MCF 10A (cell line): ENCODE results near the gene TNFRSF6B. TPM values are rescaled to one million over a fixed set of nuclear protein-coding genes. Genes with fewer than 3 reads are reported as not detected.

ENCODE experiments used
- BruUV-seq: library from RNA; stranded (reverse); fragments of 400-500 nt; replicated peaks from 2 replicates; lab custom pipeline; 2021; lab: Mats Ljungman, UMichigan
- CTCF ChIA-PET: fragments of 300-600 bp; sonication (Branson Sonifier 250); formaldehyde crosslinking; extraction: SDS; loops from one replicate; lab custom pipeline; 2021; ENCODE audit warnings: antibody characterized with exemption, inconsistent platforms; lab: Yijun Ruan, JAX
- POLR2A ChIA-PET: fragments of 300-600, 350-650 bp; sonication (Branson Sonifier 250); formaldehyde crosslinking; extraction: SDS; loops from one replicate; lab custom pipeline; 2020; ENCODE audit warnings: antibody characterized with exemption, inconsistent platforms; lab: Yijun Ruan, JAX
- DNase-seq: peaks from one replicate; pipeline ENCODE4 v3.0.0-alpha.2; 2018; ENCODE audit not compliant: unreplicated experiment
- H3K27ac Mint-ChIP-seq: one replicate; pipeline ENCODE4 v1.8.0; 2022; ENCODE audit warnings: mild to moderate bottlenecking, low read depth, mixed read lengths; ENCODE audit not compliant: unreplicated experiment
- H3K27me3 Mint-ChIP-seq: one replicate; pipeline ENCODE4 v1.8.0; 2022; ENCODE audit warnings: mixed read lengths; ENCODE audit not compliant: insufficient read depth, unreplicated experiment
- H3K36me3 Mint-ChIP-seq: one replicate; pipeline ENCODE4 v1.8.0; 2022; ENCODE audit warnings: mild to moderate bottlenecking, moderate library complexity, mixed read lengths; ENCODE audit not compliant: insufficient read depth, unreplicated experiment
- H3K4me1 Mint-ChIP-seq: one replicate; pipeline ENCODE4 v1.8.0; 2022; ENCODE audit warnings: mixed read lengths; ENCODE audit not compliant: insufficient read depth, unreplicated experiment
- H3K4me3 Mint-ChIP-seq: one replicate; pipeline ENCODE4 v1.8.0; 2022; ENCODE audit warnings: mild to moderate bottlenecking, moderate library complexity, mixed read lengths; ENCODE audit not compliant: unreplicated experiment
- H3K9me3 Mint-ChIP-seq: one replicate; pipeline ENCODE4 v1.8.0; 2022; ENCODE audit warnings: mixed read lengths; ENCODE audit not compliant: unreplicated experiment
- CTCF ChIP-seq: fragments of 200-600 bp; IDR thresholded peaks from one replicate; pipeline ENCODE4 v1.8.0; 2022; ENCODE audit warnings: antibody characterized with exemption, mild to moderate bottlenecking; ENCODE audit not compliant: unreplicated experiment
- intact Hi-C: fragments of 100-400 bp; cut with micrococcal nuclease; formaldehyde crosslinking; loops from 2 replicates; pipeline ENCODE4 v1.14.1; 2022
- total RNA-seq: library from RNA; stranded (reverse); gene quantifications from 2 replicates; pipeline ENCODE4 v1.2.3, GENCODE V29; 2022

TNFRSF6B gene
- total RNA-seq, 1 experiment from 2014 or later: 24.4 TPM

GRCh38 chr20:63744158-63744557 is 47.7 kb downstream of the TNFRSF6B start:
- H3K27ac Mint-ChIP-seq: no peak overlapping the region
- H3K27me3 Mint-ChIP-seq: no peaks in the 10 kb centered on the region
- no peak for TF ChIP-seq CTCF
- intact Hi-C loops: no loop called here
- CTCF ChIA-PET: interaction anchor here (0.6 to 0.8 kb wide), 2 partner anchors 36 to 80 kb away, joined by 3 read pairs; partner anchors contain the start of genes ARFRP1 and ZGPAT
- POLR2A ChIA-PET: interaction anchor here (1.2 to 2.1 kb wide), 5 partner anchors 10 to 223 kb away, joined by 3 to 8 read pairs (median 6); partner anchors contain the start of genes ARFRP1 and ZGPAT
- no peak overlapping the region for H3K4me3 Mint-ChIP-seq
- no peaks in the 10 kb centered on the region for H3K4me1 Mint-ChIP-seq
- peaks cover 27% of the 10 kb centered on the region for H3K36me3 Mint-ChIP-seq
- no peak for DNase-seq
- BruUV-seq: no TSS peak
- H3K9me3 Mint-ChIP-seq: no peaks in the 10 kb centered on the region

- Mint-ChIP-seq H3K4me3 (no peak overlapping the region), H3K36me3 (peaks cover 27% of the 10 kb centered on the region), H3K4me1 (no peaks in the 10 kb centered on the region), H3K27me3 (no peaks in the 10 kb centered on the region), H3K27ac (no peak overlapping the region), H3K9me3 (no peaks in the 10 kb centered on the region)
- no peak for TF ChIP-seq CTCF
- no TSS peak for BruUV-seq
- ChIA-PET CTCF (interaction anchor here (0.8 kb wide), 1 partner anchor 37 kb away, joined by 3 read pairs; the partner anchor contains the start of genes ARFRP1 and ZGPAT), POLR2A (interaction anchor here (0.7 to 2.1 kb wide), 9 partner anchors 9 to 121 kb away, joined by 3 to 9 read pairs (median 5); partner anchors contain the start of genes ARFRP1 and ZGPAT)
- DNase-seq: no peak
- intact Hi-C loops: no loop called here
These were observed 48.3 kb downstream of the TNFRSF6B start for GRCh38 chr20:63744574-63745423.

- POLR2A ChIA-PET: interaction anchor here (0.7 to 2.1 kb wide), 7 partner anchors 8 to 120 kb away, joined by 3 to 9 read pairs (median 3); no protein-coding TSS in a partner anchor
- CTCF ChIA-PET: no interaction called here
- Mint-ChIP-seq H3K4me1 (no peaks in the 10 kb centered on the region), H3K27ac (no peak overlapping the region), H3K36me3 (peaks cover 27% of the 10 kb centered on the region), H3K4me3 (no peak overlapping the region), H3K27me3 (no peaks in the 10 kb centered on the region), H3K9me3 (no peaks in the 10 kb centered on the region)
- intact Hi-C loops: no loop called here
- no TSS peak for BruUV-seq
- no peak for DNase-seq
- no peak for TF ChIP-seq CTCF
These were observed 49.0 kb downstream of the TNFRSF6B start for GRCh38 chr20:63745424-63745805.
